ENCODE measurements around the gene HOXA5.

The HOXA5 gene

GRCh38 chr7:27176962-27177794 lies 33.7 kb upstream of the HOXA5 start:
- H3K27ac Mint-ChIP-seq = no peak overlapping the region
- H3K9me3 Mint-ChIP-seq (ENCODE audit: low read depth) = no peaks in the 10 kb centered on the region
- peaks cover 7% of the 10 kb centered on the region for H3K4me1 Mint-ChIP-seq (ENCODE audit: low read depth)
- H3K27me3 Mint-ChIP-seq = peaks cover 31% of the 10 kb centered on the region
- H3K36me3 Mint-ChIP-seq = no peaks in the 10 kb centered on the region
- no peak overlapping the region for H3K4me3 Mint-ChIP-seq

- Mint-ChIP-seq H3K4me3 (no peak overlapping the region), H3K9me3 (ENCODE audit: low read depth) (no peaks in the 10 kb centered on the region), H3K4me1 (ENCODE audit: low read depth) (peaks cover 14% of the 10 kb centered on the region), H3K36me3 (no peaks in the 10 kb centered on the region), H3K27ac (no peak overlapping the region), H3K27me3 (peaks cover 34% of the 10 kb centered on the region)
Observed at GRCh38 chr7:27176524-27176845, 33.0 kb upstream of the HOXA5 start.

- H3K4me1 Mint-ChIP-seq (ENCODE audit: low read depth) = peaks cover 17% of the 10 kb centered on the region
- H3K27ac Mint-ChIP-seq = no peak overlapping the region
- peaks cover 33% of the 10 kb centered on the region for H3K27me3 Mint-ChIP-seq
- H3K9me3 Mint-ChIP-seq (ENCODE audit: low read depth) = no peaks in the 10 kb centered on the region
- no peaks in the 10 kb centered on the region for H3K36me3 Mint-ChIP-seq
- no peak overlapping the region for H3K4me3 Mint-ChIP-seq
Observed at GRCh38 chr7:27175626-27176523, 32.4 kb upstream of the HOXA5 start.

GRCh38 chr7:27174874-27175625 lies 31.6 kb upstream of the HOXA5 start:
- Mint-ChIP-seq H3K27ac (no peak overlapping the region), H3K4me1 (ENCODE audit: low read depth) (peaks cover 22% of the 10 kb centered on the region), H3K36me3 (no peaks in the 10 kb centered on the region), H3K4me3 (peak overlapping the region; percentile 71), H3K9me3 (ENCODE audit: low read depth) (no peaks in the 10 kb centered on the region), H3K27me3 (peaks cover 39% of the 10 kb centered on the region)

- H3K4me3 Mint-ChIP-seq = peak within 1 kb of the TSS; percentile 71
- H3K27ac Mint-ChIP-seq = no peak within 1 kb of the TSS
- H3K36me3 Mint-ChIP-seq = no peaks in the 10 kb centered on the region
- H3K27me3 Mint-ChIP-seq = peaks cover 33% of the 10 kb centered on the region
- peaks cover 19% of the 10 kb centered on the region for H3K4me1 Mint-ChIP-seq (ENCODE audit: low read depth)
- H3K9me3 Mint-ChIP-seq (ENCODE audit: low read depth) = no peaks in the 10 kb centered on the region
Observed at GRCh38 chr7:27173956-27174873, 30.7 kb upstream of the HOXA5 start, which contains the start of gene HOXA10. Gene HOXA10, minus strand, starts transcription at chr7:27174320. Its CDS starts 14 bp downstream, at chr7:27174306.

GRCh38 chr7:27173511-27173955 lies 30.1 kb upstream of the HOXA5 start:
- H3K9me3 Mint-ChIP-seq (ENCODE audit: low read depth) = no peaks in the 10 kb centered on the region
- H3K27ac Mint-ChIP-seq = no peak overlapping the region
- peaks cover 32% of the 10 kb centered on the region for H3K27me3 Mint-ChIP-seq
- no peak overlapping the region for H3K4me3 Mint-ChIP-seq
- no peaks in the 10 kb centered on the region for H3K36me3 Mint-ChIP-seq
- peaks cover 23% of the 10 kb centered on the region for H3K4me1 Mint-ChIP-seq (ENCODE audit: low read depth)

GRCh38 chr7:27172823-27173510 lies 29.5 kb upstream of the HOXA5 start:
- Mint-ChIP-seq H3K4me3 (peak overlapping the region; percentile 57), H3K9me3 (ENCODE audit: low read depth) (no peaks in the 10 kb centered on the region), H3K4me1 (ENCODE audit: low read depth) (peaks cover 26% of the 10 kb centered on the region), H3K27ac (no peak overlapping the region), H3K36me3 (no peaks in the 10 kb centered on the region), H3K27me3 (peaks cover 34% of the 10 kb centered on the region)

GRCh38 chr7:27172315-27172774 lies 28.9 kb upstream of the HOXA5 start:
- H3K9me3 Mint-ChIP-seq (ENCODE audit: low read depth) = no peaks in the 10 kb centered on the region
- H3K27ac Mint-ChIP-seq = peak overlapping the region; percentile 18
- H3K4me1 Mint-ChIP-seq (ENCODE audit: low read depth) = peaks cover 27% of the 10 kb centered on the region
- H3K27me3 Mint-ChIP-seq = peaks cover 39% of the 10 kb centered on the region
- peak overlapping the region; percentile 57 for H3K4me3 Mint-ChIP-seq
- no peaks in the 10 kb centered on the region for H3K36me3 Mint-ChIP-seq

GRCh38 chr7:27171637-27172314 lies 28.3 kb upstream of the HOXA5 start:
- H3K27me3 Mint-ChIP-seq = peaks cover 43% of the 10 kb centered on the region
- peaks cover 30% of the 10 kb centered on the region for H3K4me1 Mint-ChIP-seq (ENCODE audit: low read depth)
- no peaks in the 10 kb centered on the region for H3K9me3 Mint-ChIP-seq (ENCODE audit: low read depth)
- no peaks in the 10 kb centered on the region for H3K36me3 Mint-ChIP-seq
- peak overlapping the region; percentile 57 for H3K4me3 Mint-ChIP-seq
- H3K27ac Mint-ChIP-seq = peak overlapping the region; percentile 18

- Mint-ChIP-seq H3K4me3 (no peak overlapping the region), H3K27me3 (peaks cover 45% of the 10 kb centered on the region), H3K36me3 (no peaks in the 10 kb centered on the region), H3K9me3 (ENCODE audit: low read depth) (no peaks in the 10 kb centered on the region), H3K27ac (peak overlapping the region; percentile 12), H3K4me1 (ENCODE audit: low read depth) (peaks cover 31% of the 10 kb centered on the region)
Observed at GRCh38 chr7:27171325-27171636, 27.8 kb upstream of the HOXA5 start.

- Mint-ChIP-seq H3K27me3 (peaks cover 47% of the 10 kb centered on the region), H3K27ac (peak overlapping the region; percentile 12), H3K4me1 (ENCODE audit: low read depth) (peaks cover 35% of the 10 kb centered on the region), H3K9me3 (ENCODE audit: low read depth) (no peaks in the 10 kb centered on the region), H3K4me3 (peak overlapping the region; percentile 17), H3K36me3 (no peaks in the 10 kb centered on the region)
Observed at GRCh38 chr7:27170426-27171324, 27.2 kb upstream of the HOXA5 start.

GRCh38 chr7:27169658-27170425 lies 26.4 kb upstream of the HOXA5 start:
- Mint-ChIP-seq H3K36me3 (no peaks in the 10 kb centered on the region), H3K4me3 (peak overlapping the region; percentile 17), H3K27me3 (peaks cover 46% of the 10 kb centered on the region), H3K4me1 (ENCODE audit: low read depth) (peaks cover 38% of the 10 kb centered on the region), H3K27ac (no peak overlapping the region), H3K9me3 (ENCODE audit: low read depth) (no peaks in the 10 kb centered on the region)

Measured in activated naive CD8-positive, alpha-beta T cell (primary cell).